Measurements from ENCODE around the gene SLU7.

SLU7 gene

GRCh38 chr5:160418561-160419457 lies at the start of gene SLU7:
Gene SLU7 (minus strand): TSS chr5:160419081. CDS start chr5:160415294, 3,787 bp downstream.
- DNase-seq, result peak; percentile 95

- DNase-seq, result no peak
Observed at GRCh38 chr5:160468363-160468975, 49.6 kb upstream of the SLU7 start.

- DNase-seq, result peak; percentile 63
Observed at GRCh38 chr5:160467555-160468362, 48.9 kb upstream of the SLU7 start.

GRCh38 chr5:160466889-160467554 lies 48.1 kb upstream of the SLU7 start:
- no peak for DNase-seq

- no peak for DNase-seq
Observed at GRCh38 chr5:160466116-160466515, 47.2 kb upstream of the SLU7 start.

- no peak for DNase-seq
Observed at GRCh38 chr5:160464466-160464797, 45.6 kb upstream of the SLU7 start.

GRCh38 chr5:160463740-160464465 lies 45.0 kb upstream of the SLU7 start:
- DNase-seq, result no peak

GRCh38 chr5:160463227-160463626 lies 44.3 kb upstream of the SLU7 start:
- DNase-seq, result no peak

GRCh38 chr5:160462167-160462566 lies 43.3 kb upstream of the SLU7 start:
- no peak for DNase-seq

GRCh38 chr5:160461378-160461777 lies 42.5 kb upstream of the SLU7 start:
- DNase-seq, result no peak

GRCh38 chr5:160460377-160461049 lies 41.6 kb upstream of the SLU7 start:
- no peak for DNase-seq

- DNase-seq, result no peak
Observed at GRCh38 chr5:160458806-160459800, 40.2 kb upstream of the SLU7 start.

GRCh38 chr5:160457252-160457651 lies 38.4 kb upstream of the SLU7 start:
- DNase-seq, result no peak

GRCh38 chr5:160456480-160457177 lies 37.7 kb upstream of the SLU7 start:
- no peak for DNase-seq

- DNase-seq, result no peak
Observed at GRCh38 chr5:160455600-160455999, 36.7 kb upstream of the SLU7 start.

GRCh38 chr5:160453751-160454150 lies 34.9 kb upstream of the SLU7 start:
- DNase-seq, result no peak

GRCh38 chr5:160452795-160453194 lies 33.9 kb upstream of the SLU7 start:
- DNase-seq, result no peak

- no peak for DNase-seq
Observed at GRCh38 chr5:160452036-160452435, 33.2 kb upstream of the SLU7 start.

GRCh38 chr5:160451281-160451680 lies 32.4 kb upstream of the SLU7 start:
- no peak for DNase-seq
